ENCODE results near the gene MYEOV.

The MYEOV gene

GRCh38 chr11:69293819-69294505 lies at the start of gene MYEOV:
TSS of gene MYEOV (plus strand) at chr11:69294155. CDS start at chr11:69295355, 1,200 bp downstream.
- Mint-ChIP-seq H3K27ac (peak within 1 kb of the TSS; percentile 50), H3K27me3 (peaks cover 15% of the 10 kb centered on the region), H3K4me1 (peaks cover 51% of the 10 kb centered on the region), H3K36me3 (peaks cover 2% of the 10 kb centered on the region), H3K4me3 (no peak within 1 kb of the TSS), H3K9me3 (peaks cover 3% of the 10 kb centered on the region)
- peak; percentile 51 for DNase-seq
- CTCF ChIA-PET, result interaction anchor here (1.2 to 2.4 kb wide), 6 partner anchors 10 to 349 kb away, joined by 3 to 9 read pairs (median 6); no protein-coding TSS in a partner anchor

- Mint-ChIP-seq H3K36me3 (peaks cover 2% of the 10 kb centered on the region), H3K27me3 (peaks cover 12% of the 10 kb centered on the region), H3K4me1 (peaks cover 15% of the 10 kb centered on the region), H3K4me3 (no peak overlapping the region), H3K27ac (no peak overlapping the region), H3K9me3 (peaks cover 2% of the 10 kb centered on the region)
- CTCF ChIA-PET, result interaction anchor here (1.1 kb wide), 1 partner anchor 155 kb away, joined by 3 read pairs; no protein-coding TSS in a partner anchor
- no peak for DNase-seq
These were observed 49.7 kb upstream of the MYEOV start for GRCh38 chr11:69244266-69244665.

DNA sequence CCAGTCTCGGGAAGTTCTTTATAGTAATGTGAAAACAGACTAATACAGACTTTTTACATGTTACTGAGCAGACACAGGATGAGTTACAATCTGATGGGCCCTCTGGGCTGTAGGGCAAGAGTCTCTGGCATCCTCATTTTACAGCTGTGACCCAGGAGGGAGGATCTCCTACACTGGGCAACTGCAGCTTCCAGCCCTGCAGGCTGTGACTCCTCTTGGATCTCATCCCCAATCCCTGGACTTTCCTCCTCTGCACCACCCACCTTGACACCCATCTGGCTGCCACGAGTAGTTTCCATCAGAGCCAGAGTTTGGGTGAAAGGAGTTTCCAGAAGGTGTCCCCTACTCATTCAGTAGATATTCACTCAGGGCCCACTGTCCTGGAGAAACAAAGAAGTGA lies 48.9 kb upstream of the MYEOV start:
- Mint-ChIP-seq H3K27ac (no peak overlapping the region), H3K4me1 (peaks cover 15% of the 10 kb centered on the region), H3K27me3 (peaks cover 18% of the 10 kb centered on the region), H3K9me3 (peaks cover 2% of the 10 kb centered on the region), H3K36me3 (peaks cover 2% of the 10 kb centered on the region), H3K4me3 (no peak overlapping the region)
- CTCF ChIA-PET, result no interaction called here
- no peak for DNase-seq

- Mint-ChIP-seq H3K36me3 (peaks cover 2% of the 10 kb centered on the region), H3K9me3 (peaks cover 2% of the 10 kb centered on the region), H3K27me3 (peaks cover 18% of the 10 kb centered on the region), H3K4me3 (no peak overlapping the region), H3K27ac (no peak overlapping the region), H3K4me1 (peaks cover 15% of the 10 kb centered on the region)
- DNase-seq, result no peak
- CTCF ChIA-PET, result no interaction called here
These were observed 48.2 kb upstream of the MYEOV start for GRCh38 chr11:69245491-69246345.

- Mint-ChIP-seq H3K36me3 (no peaks in the 10 kb centered on the region), H3K27me3 (peaks cover 22% of the 10 kb centered on the region), H3K4me3 (no peak overlapping the region), H3K27ac (no peak overlapping the region), H3K9me3 (peaks cover 10% of the 10 kb centered on the region), H3K4me1 (no peaks in the 10 kb centered on the region)
- no peak for DNase-seq
- CTCF ChIA-PET, result no interaction called here
These were observed 44.4 kb upstream of the MYEOV start for GRCh38 chr11:69249311-69250185.

DNA sequence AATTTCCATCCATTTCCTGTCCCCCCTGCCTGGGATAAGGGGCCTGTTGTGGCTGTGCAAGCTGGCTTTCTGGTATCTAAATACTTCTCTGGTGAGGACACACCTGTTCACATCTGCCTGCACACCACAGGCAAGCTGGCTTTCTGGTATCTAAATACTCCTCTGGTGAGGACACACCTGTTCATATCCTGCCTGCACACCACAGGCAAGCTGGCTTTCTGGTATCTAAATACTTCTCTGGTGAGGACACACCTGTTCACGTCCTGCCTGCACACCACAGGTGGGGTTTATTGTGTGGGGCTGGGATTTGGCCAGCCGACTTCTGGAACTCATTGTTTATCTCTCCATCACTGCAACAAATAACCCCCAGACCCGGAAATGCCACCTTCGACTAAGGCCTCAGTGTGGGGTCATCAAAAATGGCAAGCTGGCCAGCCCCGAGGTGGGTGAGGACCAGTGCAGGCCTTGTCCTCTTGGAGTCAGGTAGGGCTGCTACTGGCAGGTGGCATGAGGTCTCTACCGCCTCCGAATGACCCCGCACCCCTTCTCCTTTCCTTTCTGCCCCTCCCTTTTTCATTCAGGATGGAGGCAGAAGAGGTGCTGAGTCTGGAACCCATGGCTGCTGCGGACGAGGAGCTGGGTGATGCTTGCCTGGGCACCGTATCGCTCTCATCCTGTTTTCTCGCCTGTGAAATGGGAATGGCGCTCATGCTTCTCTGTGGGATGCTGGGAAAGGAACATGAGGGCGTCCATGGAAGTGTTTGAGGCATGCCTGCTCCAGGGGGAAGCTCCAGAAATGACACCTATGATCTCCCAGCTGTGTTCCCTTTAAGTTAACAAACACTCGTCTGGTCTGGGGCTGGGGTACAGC lies 43.5 kb upstream of the MYEOV start:
- no peak overlapping the region for H3K27ac Mint-ChIP-seq
- H3K27me3 Mint-ChIP-seq, result peaks cover 23% of the 10 kb centered on the region
- peaks cover 12% of the 10 kb centered on the region for H3K9me3 Mint-ChIP-seq
- no peaks in the 10 kb centered on the region for H3K36me3 Mint-ChIP-seq
- no peak for DNase-seq
- H3K4me1 Mint-ChIP-seq, result no peaks in the 10 kb centered on the region
- CTCF ChIA-PET, result no interaction called here
- no peak overlapping the region for H3K4me3 Mint-ChIP-seq

DNA sequence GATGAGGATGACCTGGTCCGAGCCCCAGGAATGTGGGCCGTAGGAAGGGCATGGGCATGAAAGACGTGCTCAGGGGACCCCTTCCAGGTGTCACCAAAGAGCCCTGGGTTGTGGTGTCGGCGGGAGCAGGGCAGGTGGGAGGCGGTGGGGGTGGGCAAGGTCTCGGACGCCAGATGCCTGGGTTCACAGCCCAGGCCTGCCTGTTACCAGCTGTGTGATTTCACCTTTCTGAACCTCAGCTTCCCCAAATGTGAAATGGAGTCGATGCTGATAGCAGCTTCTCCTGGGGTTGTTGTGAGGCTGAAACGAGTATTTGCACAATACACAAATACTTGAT lies 42.9 kb upstream of the MYEOV start:
- no peak for DNase-seq
- CTCF ChIA-PET, result no interaction called here
- Mint-ChIP-seq H3K4me3 (no peak overlapping the region), H3K9me3 (peaks cover 17% of the 10 kb centered on the region), H3K4me1 (no peaks in the 10 kb centered on the region), H3K36me3 (no peaks in the 10 kb centered on the region), H3K27me3 (peaks cover 20% of the 10 kb centered on the region), H3K27ac (no peak overlapping the region)

DNA sequence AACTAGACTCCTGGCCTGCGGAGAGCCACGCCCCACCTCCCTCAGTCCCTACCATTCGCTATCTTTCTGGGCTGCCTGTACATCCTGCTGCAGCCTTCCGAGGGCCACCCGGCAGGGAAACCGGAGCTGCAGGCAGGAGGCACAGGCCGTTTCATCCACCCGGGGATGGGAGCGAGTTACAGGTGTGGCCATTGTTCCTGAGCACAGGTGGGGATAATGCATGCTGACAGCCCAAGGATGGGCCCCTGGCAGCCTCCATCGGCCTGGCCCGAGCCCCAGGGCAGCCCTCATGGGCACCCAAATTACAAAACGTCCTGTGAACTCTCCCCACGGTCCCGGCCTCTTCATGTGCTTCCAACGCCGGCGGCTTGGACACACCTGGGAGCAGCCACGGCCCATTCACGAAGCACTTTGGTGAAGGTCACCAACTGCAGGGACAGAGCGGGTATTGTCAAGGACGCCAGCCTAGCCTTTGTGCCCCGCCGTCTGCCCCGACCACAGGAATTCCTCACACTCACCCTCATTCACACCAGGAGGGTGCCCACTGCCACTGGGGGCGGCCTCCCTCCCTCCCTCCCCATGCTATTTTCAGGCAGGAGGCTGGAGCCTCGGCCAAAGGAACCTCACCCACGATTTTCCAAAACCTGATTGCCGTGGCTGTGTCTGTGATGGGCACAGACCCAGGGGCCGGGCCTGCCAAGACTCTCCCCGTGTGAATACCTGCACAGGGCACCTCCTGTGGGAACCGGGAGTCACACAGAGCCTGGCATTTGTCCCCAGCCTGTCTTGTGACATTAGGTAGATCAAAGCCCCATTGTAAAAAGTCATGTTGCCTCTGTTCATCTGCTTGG lies 42.1 kb upstream of the MYEOV start:
- H3K4me1 Mint-ChIP-seq, result no peaks in the 10 kb centered on the region
- peaks cover 17% of the 10 kb centered on the region for H3K27me3 Mint-ChIP-seq
- no peak overlapping the region for H3K4me3 Mint-ChIP-seq
- H3K9me3 Mint-ChIP-seq, result peaks cover 19% of the 10 kb centered on the region
- H3K36me3 Mint-ChIP-seq, result no peaks in the 10 kb centered on the region
- CTCF ChIA-PET, result no interaction called here
- no peak for DNase-seq
- no peak overlapping the region for H3K27ac Mint-ChIP-seq

DNA sequence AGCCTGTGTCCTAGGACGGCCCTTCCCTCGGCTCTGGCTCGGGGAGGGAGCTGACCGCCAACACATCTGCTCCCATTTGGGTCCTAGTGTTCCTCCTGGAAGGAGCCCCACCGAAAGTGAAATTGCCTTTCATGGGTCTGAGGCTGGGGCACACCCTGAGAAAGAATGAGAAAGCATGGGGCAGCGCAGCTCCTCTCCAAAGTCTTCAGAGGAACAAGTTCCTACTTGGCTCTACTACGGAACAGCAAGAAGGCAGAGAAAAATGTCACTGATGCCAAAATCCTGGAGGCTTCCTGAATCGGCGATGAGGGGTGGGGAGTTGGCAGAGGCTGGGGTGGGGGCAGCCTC lies 41.5 kb upstream of the MYEOV start:
- Mint-ChIP-seq H3K27me3 (peaks cover 14% of the 10 kb centered on the region), H3K36me3 (no peaks in the 10 kb centered on the region), H3K9me3 (peaks cover 19% of the 10 kb centered on the region), H3K4me3 (no peak overlapping the region), H3K4me1 (no peaks in the 10 kb centered on the region), H3K27ac (no peak overlapping the region)
- CTCF ChIA-PET, result no interaction called here
- no peak for DNase-seq

DNA sequence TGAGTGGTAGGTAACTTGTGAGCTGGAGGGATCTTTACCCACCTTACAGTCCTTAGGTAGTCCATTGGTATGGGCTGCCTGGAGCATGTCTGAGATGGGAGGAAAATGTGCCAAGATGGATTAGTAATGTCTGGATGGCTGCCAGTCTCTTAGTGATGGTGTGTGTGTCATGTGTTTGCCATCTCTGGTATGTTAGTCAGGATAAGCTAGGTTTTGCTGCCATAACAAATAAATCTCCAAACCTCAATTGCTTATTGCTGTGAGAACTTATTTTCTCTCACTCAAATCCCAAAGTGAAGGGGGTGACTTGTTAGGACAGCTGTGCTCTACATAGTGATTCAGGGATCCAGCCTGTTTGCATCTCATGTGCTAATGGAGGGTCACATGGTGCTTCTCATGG lies 40.9 kb upstream of the MYEOV start:
- no peak for DNase-seq
- Mint-ChIP-seq H3K4me1 (no peaks in the 10 kb centered on the region), H3K36me3 (no peaks in the 10 kb centered on the region), H3K27me3 (peaks cover 19% of the 10 kb centered on the region), H3K9me3 (peaks cover 19% of the 10 kb centered on the region), H3K27ac (no peak overlapping the region), H3K4me3 (no peak overlapping the region)
- CTCF ChIA-PET, result no interaction called here

DNA sequence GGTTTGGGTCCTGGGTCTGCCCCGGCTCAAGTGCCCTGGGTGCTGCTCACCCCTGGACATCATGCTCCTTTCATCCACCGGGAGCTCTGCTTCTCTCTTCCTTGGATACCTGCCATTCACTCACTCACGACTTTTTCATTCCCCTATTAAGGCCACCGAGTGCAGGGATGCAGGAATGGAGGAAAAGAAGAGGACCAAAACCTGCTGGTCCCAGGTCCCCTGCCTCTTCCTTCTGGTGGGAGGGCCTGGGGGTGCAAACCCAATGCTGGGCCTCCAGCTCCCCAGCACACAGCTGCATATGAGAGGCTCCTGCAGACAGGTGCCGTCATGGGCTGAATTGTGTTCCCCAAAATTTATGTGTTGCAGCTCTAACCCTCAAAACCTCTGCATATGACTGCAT lies 36.8 kb upstream of the MYEOV start:
- Mint-ChIP-seq H3K4me3 (no peak overlapping the region), H3K9me3 (peaks cover 24% of the 10 kb centered on the region), H3K27me3 (peaks cover 19% of the 10 kb centered on the region), H3K4me1 (no peaks in the 10 kb centered on the region), H3K36me3 (no peaks in the 10 kb centered on the region), H3K27ac (no peak overlapping the region)
- CTCF ChIA-PET, result no interaction called here
- no peak for DNase-seq

DNA sequence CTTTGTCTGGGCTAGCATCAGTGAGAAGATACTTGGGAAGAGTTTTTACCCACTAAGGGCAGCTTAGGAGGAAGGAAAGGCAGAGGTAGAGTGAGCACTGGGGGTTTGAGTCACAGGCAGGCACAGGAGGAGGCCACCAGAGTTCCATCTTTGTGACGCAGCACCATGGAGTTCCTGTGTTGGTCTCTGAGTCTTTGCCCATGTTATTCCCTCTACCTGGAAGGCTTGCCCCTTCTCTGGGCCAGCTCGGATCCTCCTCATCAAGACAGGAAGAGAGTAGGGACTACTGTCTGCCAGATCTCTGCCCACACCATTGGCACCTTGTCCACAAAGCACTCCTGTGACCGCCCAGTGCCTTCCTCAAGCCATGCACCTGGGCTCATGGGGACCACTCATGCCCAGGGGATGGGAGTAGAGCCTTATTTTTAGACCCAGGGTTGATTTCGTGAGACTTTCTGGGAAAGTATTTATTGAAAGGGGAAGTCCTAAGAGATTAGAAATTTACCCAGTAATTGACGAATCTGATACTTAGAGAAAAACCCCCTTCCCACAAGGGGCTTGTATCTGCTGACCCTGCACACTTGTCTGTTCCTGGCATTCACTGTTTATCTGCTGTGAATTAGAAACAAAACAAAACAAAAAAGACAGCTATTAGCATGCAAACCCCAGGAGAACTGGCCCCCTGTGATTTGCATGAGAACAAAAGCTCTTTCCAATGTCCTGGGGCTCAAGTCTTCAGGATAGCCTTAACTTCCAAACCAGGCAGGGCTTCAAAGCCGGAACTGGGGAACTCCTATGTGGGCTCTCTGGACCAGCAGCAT lies 35.9 kb upstream of the MYEOV start:
- CTCF ChIA-PET, result no interaction called here
- Mint-ChIP-seq H3K36me3 (no peaks in the 10 kb centered on the region), H3K4me1 (no peaks in the 10 kb centered on the region), H3K4me3 (no peak overlapping the region), H3K27me3 (peaks cover 22% of the 10 kb centered on the region), H3K9me3 (peaks cover 22% of the 10 kb centered on the region), H3K27ac (no peak overlapping the region)
- DNase-seq, result no peak
